Measurements from ENCODE around the gene FLII. TPM values are rescaled to one million over a fixed set of nuclear protein-coding genes. Genes with fewer than 3 reads are reported as not detected.

The FLII gene
- total and polyA plus RNA-seq, 5 experiments from 2014 or later = 81.2 to 327 (median 180) TPM

GRCh38 chr17:18197535-18198194 lies 60.9 kb downstream of the FLII start:
- H3K9me3 Mint-ChIP-seq = no peaks in the 10 kb centered on the region
- DNase-seq (no peak), ATAC-seq (no peak)
- peaks cover 0 to 85% (median 6%) of the 10 kb centered on the region in 3 donors for H3K36me3 Mint-ChIP-seq
- POLR2A ChIA-PET = interaction anchor here (1.7 kb wide), 1 partner anchor 15 kb away, joined by 7 read pairs; the partner anchor contains the start of gene ALKBH5
- peaks cover 41 to 89% (median 69%) of the 10 kb centered on the region in 4 donors for H3K4me1 Mint-ChIP-seq
- H3K27me3 Mint-ChIP-seq = no peaks in the 10 kb centered on the region
- peak overlapping the region in 2 of 10 donors; percentile 34 to 50 for H3K4me3 Mint-ChIP-seq
- peak overlapping the region in 8 of 10 donors; percentile 0 to 84 (median 48) for H3K27ac Mint-ChIP-seq

- H3K4me1 Mint-ChIP-seq = peaks cover 40 to 92% (median 80%) of the 10 kb centered on the region in 4 donors
- H3K4me3 Mint-ChIP-seq = peak overlapping the region in 1 of 10 donors; percentile 1
- POLR2A ChIA-PET = interaction anchor here (1.5 kb wide), 1 partner anchor 9 kb away, joined by 3 read pairs; no protein-coding TSS in a partner anchor
- DNase-seq = no peak
- H3K27me3 Mint-ChIP-seq = no peaks in the 10 kb centered on the region
- H3K27ac Mint-ChIP-seq = peak overlapping the region in 5 of 10 donors; percentile 20 to 82 (median 60)
- ATAC-seq = no peak
- H3K9me3 Mint-ChIP-seq = no peaks in the 10 kb centered on the region
- peaks cover 0 to 79% (median 6%) of the 10 kb centered on the region in 3 donors for H3K36me3 Mint-ChIP-seq
Measured at GRCh38 chr17:18195246-18195645, 63.3 kb downstream of the FLII start.

Other genes starting within 250 kb of the FLII start
- 10 to 100 TPM; 22.0 to 28.7 TPM for gene ATPAF2, start 219.6 kb downstream of the FLII start, total RNA-seq
- gene ATPAF2, start 219.6 kb downstream of the FLII start, polyA plus RNA-seq = 10 to 100 TPM; 15.3 to 21.8 (median 21.2) TPM
- gene GID4, start 219.3 kb downstream of the FLII start, total RNA-seq = 10 to 100 TPM; 10.4 to 10.7 TPM
- 1 to 10 TPM; 3.4 to 7.1 (median 6.0) TPM for gene GID4, start 219.3 kb downstream of the FLII start, polyA plus RNA-seq
- 10 to 100 TPM; 48.6 to 49.4 TPM for gene DRG2, start 170.8 kb downstream of the FLII start, total RNA-seq
- gene DRG2, start 170.8 kb downstream of the FLII start, polyA plus RNA-seq = 10 to 100 TPM; 38.8 to 45.2 (median 45.2) TPM
- 1 to 10 TPM; 1.5 to 2.0 TPM for gene MYO15A, start 150.0 kb downstream of the FLII start, total RNA-seq
- gene MYO15A, start 150.0 kb downstream of the FLII start, polyA plus RNA-seq = under 1 TPM; 0.13 to 0.46 (median 0.16) TPM
- gene ALKBH5, start 74.9 kb downstream of the FLII start, total RNA-seq = 100 to 1,000 TPM; 109 to 120 TPM
- gene ALKBH5, start 74.9 kb downstream of the FLII start, polyA plus RNA-seq = 100 to 1,000 TPM; 125 to 148 (median 129) TPM
- gene LLGL1, start 33.1 kb downstream of the FLII start, total RNA-seq = 10 to 100 TPM; 16.8 to 17.3 TPM
- 1 to 10 TPM; 1.2 to 1.9 (median 1.5) TPM for gene LLGL1, start 33.1 kb downstream of the FLII start, polyA plus RNA-seq
- 10 to 100 TPM; 16.7 to 17.4 TPM for gene MIEF2, start 1.9 kb upstream of the FLII start, total RNA-seq
- 10 to 100 TPM; 10.7 to 14.4 (median 10.8) TPM for gene MIEF2, start 1.9 kb upstream of the FLII start, polyA plus RNA-seq
- 10 to 100 TPM; 47.7 to 49.7 TPM for gene TOP3A, start 56.3 kb upstream of the FLII start, total RNA-seq
- 10 to 100 TPM in 2 of 3 donors, 1 to 10 TPM in 1; 9.0 to 24.9 (median 13.5) TPM for gene TOP3A, start 56.3 kb upstream of the FLII start, polyA plus RNA-seq
- 10 to 100 TPM; 49.4 to 51.7 TPM for gene SMCR8, start 56.6 kb upstream of the FLII start, total RNA-seq
- 1 to 10 TPM; 3.0 to 6.0 (median 5.3) TPM for gene SMCR8, start 56.6 kb upstream of the FLII start, polyA plus RNA-seq
- 10 to 100 TPM; 17.1 to 20.1 TPM for gene SHMT1, start 104.8 kb upstream of the FLII start, total RNA-seq
- 10 to 100 TPM; 20.5 to 35.8 (median 35.7) TPM for gene SHMT1, start 104.8 kb upstream of the FLII start, polyA plus RNA-seq
- not detected for gene EVPLL, start 119.0 kb upstream of the FLII start, total RNA-seq
- gene EVPLL, start 119.0 kb upstream of the FLII start, polyA plus RNA-seq = under 1 TPM in 1 of 3 donors, not detected in 2; 0.08 TPM
- not detected for gene LGALS9C, start 218.1 kb upstream of the FLII start, total RNA-seq
- not detected for gene LGALS9C, start 218.1 kb upstream of the FLII start, polyA plus RNA-seq

All from naive thymus-derived CD8-positive, alpha-beta T cell (primary cell).